Natural killer cell (primary cell): ENCODE data around the gene TMEM132A. TPM values are rescaled to one million over a fixed set of nuclear protein-coding genes. Genes with fewer than 3 reads are reported as not detected.
A peak's percentile ranks its signal among the peaks of the same experiment; 100 is the strongest.

Experiments used
- ATAC-seq, 3 donors: fragments of 150-1000 bp in 2 of 3; fragments of 200-7000 bp in 1 of 3; cut with Tn5 transposase; 1 replicate in 1 of 3; 2 replicates in 2 of 3; pipeline ENCODE4 v1.10.0; 2021; ENCODE audit warnings: mild to moderate bottlenecking in 2 of 3, moderate library complexity in 2 of 3
- DNase-seq, 2 donors: peaks; one replicate each; pipeline versions ENCODE4 v3.0.0 to v3.0.0-alpha.2; 2013 to 2021; ENCODE audit warnings: mixed read lengths in 1 of 2
- H3K27ac ChIP-seq: one replicate; pipeline ENCODE4 v1.5.1; 2013; ENCODE audit warnings: mild to moderate bottlenecking, low read length
- H3K27me3 ChIP-seq: one replicate; pipeline ENCODE4 v1.6.1; 2013; ENCODE audit warnings: low read length; ENCODE audit not compliant: control insufficient read depth, insufficient read depth
- H3K36me3 ChIP-seq: one replicate; pipeline ENCODE4 v1.6.1; 2013; ENCODE audit warnings: low read length; ENCODE audit not compliant: control insufficient read depth, insufficient read depth
- H3K4me1 ChIP-seq: one replicate; pipeline ENCODE4 v1.6.1; 2013; ENCODE audit warnings: low read length; ENCODE audit not compliant: control insufficient read depth, insufficient read depth
- H3K4me3 ChIP-seq: one replicate; pipeline ENCODE4 v1.5.1; 2013; ENCODE audit warnings: low read length
- H3K9me3 ChIP-seq: one replicate; pipeline ENCODE4 v1.6.1; 2013; ENCODE audit warnings: low read length; ENCODE audit not compliant: control insufficient read depth, insufficient read depth
- H3K27ac Mint-ChIP-seq, 2 donors: one replicate each; pipeline ENCODE4 v1.8.0; 2022; ENCODE audit warnings: mild to moderate bottlenecking in 2 of 2, mixed read lengths in 2 of 2, moderate library complexity in 1 of 2
- H3K27me3 Mint-ChIP-seq, 2 donors: one replicate each; pipeline ENCODE4 v1.8.0; 2022; ENCODE audit warnings: low read depth in 2 of 2, mixed read lengths in 2 of 2
- H3K36me3 Mint-ChIP-seq: one replicate; pipeline ENCODE4 v1.8.0; 2022; ENCODE audit warnings: mixed read lengths
- H3K4me1 Mint-ChIP-seq, 2 donors: one replicate each; pipeline ENCODE4 v1.8.0; 2022; ENCODE audit warnings: mixed read lengths in 2 of 2
- H3K4me3 Mint-ChIP-seq: one replicate; pipeline ENCODE4 v1.8.0; 2022; ENCODE audit warnings: mild to moderate bottlenecking, moderate library complexity, mixed read lengths
- H3K9me3 Mint-ChIP-seq, 2 donors: one replicate each; pipeline ENCODE4 v1.8.0; 2022; ENCODE audit warnings: mixed read lengths in 2 of 2
- CTCF ChIP-seq: fragments of 200-600 bp; IDR thresholded peaks from one replicate; pipeline ENCODE4 v1.8.0; 2022; ENCODE audit warnings: antibody characterized with exemption
- WGBS: methylation state at CpG from one replicate; pipeline ENCODE4 v1.1.7; 2013; ENCODE audit warnings: missing lambda C conversion rate; ENCODE audit not compliant: insufficient coverage; 5-methylcytosine and 5-hydroxymethylcytosine counted together
- intact Hi-C: fragments of 100-400 bp; cut with micrococcal nuclease; formaldehyde crosslinking; loops from one replicate; pipeline ENCODE4 v1.14.2; 2022
- total RNA-seq, 4 donors: library from RNA; stranded (reverse); fragments of 120-200 nt in 1 of 4; gene quantifications; one replicate each; pipeline versions ENCODE4 v1.2.3 to v1.2.4, GENCODE V29; 2013 to 2022

The TMEM132A gene
- total RNA-seq, 3 donors from 2014 or later (not counting 1 experiment from before 2014, with no cell fraction given) = not detected

DNA sequence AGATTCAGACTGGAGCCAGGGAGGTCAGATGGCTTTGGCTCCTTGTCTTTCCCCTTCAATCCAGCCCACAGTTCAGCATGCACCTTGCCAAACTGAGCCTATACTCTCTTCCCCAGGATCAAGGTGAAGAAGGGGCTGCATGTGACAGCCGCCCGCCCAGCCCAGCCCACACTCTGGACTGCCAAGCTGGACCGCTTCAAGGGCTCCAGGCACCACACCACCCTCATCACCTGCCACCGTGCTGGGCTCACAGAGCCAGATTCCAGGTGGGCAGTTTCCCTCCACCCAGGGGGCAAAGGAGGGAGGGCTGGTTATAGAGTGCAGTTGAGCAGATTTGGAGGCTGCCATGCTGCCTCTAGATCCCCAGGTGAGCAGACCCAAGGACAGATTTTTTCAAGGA, 6.1 kb downstream of the TMEM132A start:
- no peak overlapping the region for H3K27ac ChIP-seq
- Mint-ChIP-seq H3K4me3 (no peak overlapping the region), H3K9me3 (no peaks in the 10 kb centered on the region), H3K27me3 (peaks cover 7 to 29% of the 10 kb centered on the region in 2 donors), H3K4me1 (peaks cover 0 to 1% of the 10 kb centered on the region in 2 donors), H3K36me3 (no peaks in the 10 kb centered on the region), H3K27ac (no peak overlapping the region)
- no peak for TF ChIP-seq CTCF
- H3K4me1 ChIP-seq = peaks cover 7% of the 10 kb centered on the region
- H3K27me3 ChIP-seq = peaks cover 2% of the 10 kb centered on the region
- DNase-seq = no peak
- ATAC-seq = no peak
- H3K36me3 ChIP-seq = no peaks in the 10 kb centered on the region
- no peak overlapping the region for H3K4me3 ChIP-seq
- WGBS = 94% methylated on average over 3 of the region's 4 CpGs
- intact Hi-C loops = no loop called here
- no peaks in the 10 kb centered on the region for H3K9me3 ChIP-seq

DNA sequence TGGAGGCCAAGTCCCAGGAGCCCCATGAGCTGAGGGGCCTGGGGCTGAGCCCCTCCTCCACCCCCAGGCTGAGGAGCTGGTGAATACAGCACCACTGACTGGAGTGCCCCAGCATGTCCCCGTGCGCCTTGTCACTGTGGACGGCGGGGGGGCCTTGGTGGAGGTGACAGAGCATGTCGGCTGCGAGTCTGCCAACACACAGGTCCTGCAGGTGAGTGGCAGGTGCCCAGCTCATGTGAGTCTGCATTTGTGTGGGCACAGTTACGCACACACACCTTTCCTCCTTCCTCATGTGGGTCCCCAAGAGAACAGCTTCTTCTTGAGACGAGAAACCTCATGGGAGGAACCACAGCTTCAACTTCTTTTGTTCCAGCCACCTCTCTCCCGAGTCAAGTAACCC, 7.7 kb downstream of the TMEM132A start:
- 53% methylated on average over 9 of the region's 9 CpGs for WGBS
- Histone ChIP-seq H3K27me3 (no peaks in the 10 kb centered on the region), H3K4me1 (peaks cover 4% of the 10 kb centered on the region), H3K36me3 (no peaks in the 10 kb centered on the region), H3K9me3 (no peaks in the 10 kb centered on the region), H3K27ac (peak overlapping the region; percentile 29), H3K4me3 (no peak overlapping the region)
- DNase-seq (no peak), ATAC-seq (no peak)
- Mint-ChIP-seq H3K4me1 (no peaks in the 10 kb centered on the region), H3K27ac (no peak overlapping the region), H3K4me3 (no peak overlapping the region), H3K9me3 (no peaks in the 10 kb centered on the region), H3K36me3 (no peaks in the 10 kb centered on the region), H3K27me3 (peaks cover 0 to 20% of the 10 kb centered on the region in 2 donors)
- intact Hi-C loops = no loop called here
- TF ChIP-seq CTCF = no peak

- intact Hi-C loops = no loop called here
- H3K9me3 ChIP-seq = no peaks in the 10 kb centered on the region
- no peak for TF ChIP-seq CTCF
- Mint-ChIP-seq H3K4me1 (no peaks in the 10 kb centered on the region), H3K27ac (no peak overlapping the region), H3K27me3 (peaks cover 0 to 15% of the 10 kb centered on the region in 2 donors), H3K9me3 (no peaks in the 10 kb centered on the region), H3K4me3 (no peak overlapping the region), H3K36me3 (no peaks in the 10 kb centered on the region)
- H3K27ac ChIP-seq = no peak overlapping the region
- no peaks in the 10 kb centered on the region for H3K36me3 ChIP-seq
- H3K4me3 ChIP-seq = no peak overlapping the region
- ATAC-seq (no peak), DNase-seq (no peak)
- WGBS = 90% methylated on average over 3 of the region's 5 CpGs
- H3K4me1 ChIP-seq = peaks cover 4% of the 10 kb centered on the region
- H3K27me3 ChIP-seq = no peaks in the 10 kb centered on the region
These were observed 8.5 kb downstream of the TMEM132A start for GRCh38 chr11:60932605-60933356.
